ENCODE results near the gene DDX59. TPM values are rescaled to one million over a fixed set of nuclear protein-coding genes. Genes with fewer than 3 reads are reported as not detected.
"Not testable (repeated sequence)": the region's sequence is repeated elsewhere in the genome, so short reads cannot be mapped to it uniquely, and the experiment has no call there.

Gene DDX59
- total and polyA plus RNA-seq, 4 donors, result 17.3 to 32.0 (median 25.2) TPM

GRCh38 chr1:200634261-200635122 is 35.2 kb downstream of the DDX59 start:
- Histone ChIP-seq H3K9me3 (ENCODE audit: control insufficient read depth in 4 of 4, insufficient read depth in 3 of 4, low read length in 3 of 4) (no peaks in the 10 kb centered on the region), H3K27ac (ENCODE audit: low read depth in 1 of 2, low read length in 1 of 2) (no peak overlapping the region), H3K27me3 (ENCODE audit: control insufficient read depth in 3 of 3, insufficient read depth in 3 of 3, low read length in 2 of 3) (no peaks in the 10 kb centered on the region), H3K4me1 (ENCODE audit: control insufficient read depth in 5 of 5, insufficient read depth in 5 of 5, low read length in 5 of 5) (peaks cover 0 to 3% (median 0%) of the 10 kb centered on the region in 5 donors), H3K9ac (ENCODE audit: insufficient read depth in 1 of 2, low read length in 2 of 2) (no peak overlapping the region), H3K4me3 (no peak overlapping the region), H3K36me3 (ENCODE audit: control insufficient read depth in 4 of 4, insufficient read depth in 4 of 4, low read length in 4 of 4) (peaks cover 0 to 1% (median 0%) of the 10 kb centered on the region in 4 donors)
- DNase-seq, result no peak
- no peak for TF ChIP-seq CTCF (IDR thresholded peaks at IDR 0.05; ENCODE audit: control extremely low read depth, extremely low read depth)
- no peak for ATAC-seq (ENCODE audit: insufficient read depth, low FRiP score)
- 45 to 83% methylated on average over 1 to 2 of the region's 2 CpGs for WGBS, 2 donors

GRCh38 chr1:200631375-200631774 is 38.3 kb downstream of the DDX59 start:
- DNase-seq (no peak), ATAC-seq (ENCODE audit: insufficient read depth, low FRiP score) (no peak)
- H3K9ac ChIP-seq (ENCODE audit: insufficient read depth in 1 of 2, low read length in 2 of 2), result no peak overlapping the region
- H3K4me1 ChIP-seq (ENCODE audit: control insufficient read depth in 5 of 5, insufficient read depth in 5 of 5, low read length in 5 of 5), result peaks cover 0 to 3% (median 0%) of the 10 kb centered on the region in 5 donors
- H3K27me3 ChIP-seq (ENCODE audit: control insufficient read depth in 3 of 3, insufficient read depth in 3 of 3, low read length in 2 of 3), result no peaks in the 10 kb centered on the region
- H3K4me3 ChIP-seq, result no peak overlapping the region
- no peaks in the 10 kb centered on the region for H3K9me3 ChIP-seq (ENCODE audit: control insufficient read depth in 4 of 4, insufficient read depth in 3 of 4, low read length in 3 of 4)
- H3K27ac ChIP-seq (ENCODE audit: low read depth in 1 of 2, low read length in 1 of 2), result no peak overlapping the region
- TF ChIP-seq CTCF (IDR thresholded peaks at IDR 0.05; ENCODE audit: control extremely low read depth, extremely low read depth), result no peak
- 67 to 78% methylated on average over 1 of the region's 1 CpG for WGBS, 2 donors
- H3K36me3 ChIP-seq (ENCODE audit: control insufficient read depth in 4 of 4, insufficient read depth in 4 of 4, low read length in 4 of 4), result peaks cover 0 to 1% (median 0%) of the 10 kb centered on the region in 4 donors

GRCh38 chr1:200630515-200630899 is 39.2 kb downstream of the DDX59 start:
- WGBS, 2 donors, result 98 to 99% methylated on average over 8 of the region's 8 CpGs
- H3K27me3 ChIP-seq (ENCODE audit: control insufficient read depth in 3 of 3, insufficient read depth in 3 of 3, low read length in 2 of 3); H3K36me3 ChIP-seq (ENCODE audit: control insufficient read depth in 4 of 4, insufficient read depth in 4 of 4, low read length in 4 of 4); ATAC-seq (ENCODE audit: insufficient read depth, low FRiP score); H3K4me1 ChIP-seq (ENCODE audit: control insufficient read depth in 5 of 5, insufficient read depth in 5 of 5, low read length in 5 of 5); H3K4me3 ChIP-seq; H3K9me3 ChIP-seq (ENCODE audit: control insufficient read depth in 4 of 4, insufficient read depth in 3 of 4, low read length in 3 of 4); H3K9ac ChIP-seq (ENCODE audit: insufficient read depth in 1 of 2, low read length in 2 of 2); DNase-seq; H3K27ac ChIP-seq (ENCODE audit: low read depth in 1 of 2, low read length in 1 of 2): not testable (repeated sequence)

DNA sequence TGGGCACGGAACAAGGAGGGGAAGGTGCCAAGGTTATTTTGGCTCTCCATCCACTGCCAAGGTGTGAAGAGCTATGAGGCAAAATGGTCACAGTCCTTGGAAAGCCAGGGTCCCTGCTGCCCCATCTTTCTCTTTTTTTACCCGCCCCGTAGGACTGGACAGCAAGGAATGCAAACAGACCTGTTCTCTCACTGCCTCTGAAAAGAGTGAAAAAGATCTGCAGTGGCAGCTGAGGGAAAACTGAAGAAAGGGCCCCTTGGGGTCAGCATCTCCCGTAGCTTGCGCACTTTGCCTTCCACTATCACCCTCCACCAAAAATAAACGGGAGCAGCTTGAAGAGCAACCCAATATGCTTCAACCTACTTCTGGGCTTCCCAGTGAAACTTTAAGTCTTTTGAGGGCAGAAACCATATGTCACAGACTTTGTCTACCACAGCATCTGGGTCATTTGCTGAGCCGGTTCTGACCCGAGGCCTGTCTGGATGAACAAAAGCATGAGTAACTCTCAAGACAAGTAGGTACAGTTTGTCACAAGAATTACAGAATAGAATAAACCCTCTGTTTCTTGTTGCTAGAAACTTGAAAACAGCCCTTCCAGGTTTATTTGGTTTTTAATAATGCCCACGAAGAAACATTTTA is 39.7 kb downstream of the DDX59 start:
- TF ChIP-seq CTCF (IDR thresholded peaks at IDR 0.05; ENCODE audit: control extremely low read depth, extremely low read depth), result no peak
- H3K4me3 ChIP-seq, result no peak overlapping the region
- H3K27me3 ChIP-seq (ENCODE audit: control insufficient read depth in 3 of 3, insufficient read depth in 3 of 3, low read length in 2 of 3), result no peaks in the 10 kb centered on the region
- peak; percentile 12 to 47 (median 24) for DNase-seq
- H3K36me3 ChIP-seq (ENCODE audit: control insufficient read depth in 4 of 4, insufficient read depth in 4 of 4, low read length in 4 of 4), result peaks cover 0 to 1% (median 0%) of the 10 kb centered on the region in 4 donors
- WGBS, 2 donors, result 74 to 81% methylated on average over 9 of the region's 9 CpGs
- H3K9me3 ChIP-seq (ENCODE audit: control insufficient read depth in 4 of 4, insufficient read depth in 3 of 4, low read length in 3 of 4), result no peaks in the 10 kb centered on the region
- H3K9ac ChIP-seq (ENCODE audit: insufficient read depth in 1 of 2, low read length in 2 of 2), result no peak overlapping the region
- no peak for ATAC-seq (ENCODE audit: insufficient read depth, low FRiP score)
- H3K4me1 ChIP-seq (ENCODE audit: control insufficient read depth in 5 of 5, insufficient read depth in 5 of 5, low read length in 5 of 5), result peaks cover 0 to 3% (median 0%) of the 10 kb centered on the region in 5 donors
- no peak overlapping the region for H3K27ac ChIP-seq (ENCODE audit: low read depth in 1 of 2, low read length in 1 of 2)

Measured in lung (tissue), 12 donors.